Non-pigmented ciliary epithelial cell (primary cell): ENCODE data around the gene COG2.
"Not testable (repeated sequence)": the region's sequence is repeated elsewhere in the genome, so short reads cannot be mapped to it uniquely, and the experiment has no call there.

Source experiments
- DNase-seq: peaks from one replicate; pipeline ENCODE4 v3.0.0-alpha.2; 2010; ENCODE audit warnings: low read depth

The COG2 gene

GRCh38 chr1:230626232-230626631 is 16.0 kb upstream of the COG2 start:
- no peak for DNase-seq

- DNase-seq = no peak
Measured at GRCh38 chr1:230627767-230628166, 14.5 kb upstream of the COG2 start.

- no peak for DNase-seq
Measured at GRCh38 chr1:230629511-230629910, 12.8 kb upstream of the COG2 start.

DNA sequence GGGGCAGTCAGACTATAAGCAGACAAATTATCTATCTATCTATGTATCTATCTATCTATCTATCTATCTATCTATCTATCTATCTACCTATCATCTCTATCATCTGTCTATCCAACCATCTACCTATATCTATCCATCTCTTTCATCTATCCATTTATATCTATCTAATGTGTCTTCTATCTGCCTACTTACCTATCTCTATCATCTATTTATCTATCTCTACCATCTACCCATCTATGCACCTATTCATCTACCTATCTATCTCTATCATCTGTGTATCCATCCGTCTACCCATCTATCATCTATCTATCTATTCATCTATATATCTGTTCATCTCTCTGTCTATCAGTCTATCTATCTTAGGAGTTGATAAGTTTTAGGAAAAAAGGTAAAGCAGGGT is 10.8 kb upstream of the COG2 start:
- DNase-seq = no peak

DNA sequence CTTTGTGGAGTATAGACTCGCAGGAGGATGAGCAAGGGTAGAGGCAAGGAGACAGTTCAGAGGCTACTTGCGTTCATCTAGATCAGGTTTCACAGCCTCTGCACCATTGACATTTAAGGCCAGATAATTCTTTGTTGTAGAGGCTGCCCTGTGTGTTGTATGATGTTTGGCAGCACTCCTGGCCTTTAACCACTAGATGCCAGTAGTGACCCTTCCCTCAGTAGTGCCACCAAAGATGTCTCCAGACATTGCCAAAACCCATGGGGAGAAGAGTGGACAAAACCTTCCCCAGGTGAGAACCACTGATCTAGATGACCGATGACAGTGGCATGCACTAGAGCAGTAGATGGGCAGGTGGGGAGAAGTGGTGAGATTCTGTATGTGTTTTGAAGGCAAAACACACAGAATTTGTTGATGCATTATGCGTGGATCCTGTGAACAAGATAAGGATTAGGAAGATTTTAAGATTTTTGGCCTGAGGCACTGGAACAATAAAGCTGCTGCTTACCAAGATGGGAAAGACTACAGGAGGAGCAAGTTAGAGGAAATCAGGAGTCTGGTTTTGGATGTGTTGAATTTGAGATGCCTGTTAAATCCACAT is 9.9 kb upstream of the COG2 start:
- no peak for DNase-seq

- DNase-seq = no peak
Measured at GRCh38 chr1:230633469-230633868, 8.8 kb upstream of the COG2 start.

GRCh38 chr1:230634384-230634783 is 7.9 kb upstream of the COG2 start:
- DNase-seq = no peak

GRCh38 chr1:230636575-230637148 is 5.6 kb upstream of the COG2 start:
- DNase-seq = no peak

GRCh38 chr1:230639714-230640209 is 2.5 kb upstream of the COG2 start:
- no peak for DNase-seq

DNA sequence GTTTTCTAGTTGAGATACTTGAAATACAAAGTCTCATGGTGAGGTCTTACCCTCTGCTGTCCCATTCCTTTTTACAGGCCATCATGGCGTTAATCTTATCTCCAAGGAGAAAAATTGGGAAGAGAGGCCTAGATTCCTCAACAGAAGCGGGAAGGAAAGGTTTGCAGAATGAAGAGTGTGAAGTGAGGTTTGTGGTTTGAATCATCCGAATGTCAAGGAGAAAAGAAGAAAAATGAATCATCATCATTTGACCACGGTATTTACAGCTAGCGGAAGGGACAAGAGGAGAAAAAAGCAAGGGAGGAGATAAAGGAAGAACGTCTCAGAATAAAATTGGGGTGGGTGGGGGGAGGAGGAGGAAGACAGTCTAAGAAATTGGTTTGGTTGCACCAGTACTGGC is 935 bp upstream of the COG2 start:
- no peak for DNase-seq

GRCh38 chr1:230641900-230642262 is 400 bp upstream of the COG2 start:
- no peak for DNase-seq

GRCh38 chr1:230643908-230644307 is 1.6 kb downstream of the COG2 start:
- DNase-seq = no peak

- DNase-seq = no peak
Measured at GRCh38 chr1:230646710-230647302, 4.5 kb downstream of the COG2 start.

- DNase-seq = no peak
Measured at GRCh38 chr1:230647321-230647720, 5.0 kb downstream of the COG2 start.

DNA sequence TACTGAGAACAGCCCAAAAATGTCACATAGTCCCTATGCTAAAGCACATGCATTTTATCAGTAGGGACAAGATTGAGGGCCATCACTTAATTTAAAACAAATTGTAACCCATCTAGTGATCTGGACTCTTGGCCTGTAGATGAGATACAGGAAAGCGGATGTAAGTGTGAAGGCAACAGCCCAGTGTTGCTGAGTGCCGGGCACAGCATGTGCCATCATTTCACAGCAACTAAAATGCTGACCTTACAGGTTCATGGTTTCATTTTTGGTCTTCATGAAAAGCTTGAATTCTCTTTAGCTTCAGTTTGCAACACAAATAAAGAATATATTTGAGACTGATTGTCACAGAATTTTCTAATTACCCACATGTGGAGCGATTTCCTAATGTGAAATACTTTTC is 5.8 kb downstream of the COG2 start:
- no peak for DNase-seq

GRCh38 chr1:230650300-230650699 is 8.0 kb downstream of the COG2 start:
- DNase-seq = no peak

GRCh38 chr1:230651235-230651634 is 9.0 kb downstream of the COG2 start:
- no peak for DNase-seq

DNA sequence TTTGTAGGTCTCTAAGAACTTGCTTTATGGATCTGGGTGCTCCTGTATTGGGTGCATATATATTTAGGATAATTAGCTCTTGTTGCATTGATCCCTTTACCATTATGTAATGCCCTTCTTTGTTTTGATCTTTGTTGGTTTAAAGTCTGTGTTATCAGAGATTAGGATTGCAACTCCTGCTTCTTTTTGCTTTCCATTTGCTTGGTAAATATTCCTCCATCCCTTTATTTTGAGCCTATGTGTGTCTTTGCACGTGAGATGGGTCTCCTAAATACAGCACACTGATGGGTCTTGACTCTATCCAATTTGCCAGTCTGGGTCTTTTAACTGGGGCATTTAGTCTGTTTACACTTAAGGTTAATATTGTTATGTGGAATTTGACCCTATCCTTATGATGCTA is 14.4 kb downstream of the COG2 start:
- DNase-seq = not testable (repeated sequence)

GRCh38 chr1:230658103-230658502 is 15.8 kb downstream of the COG2 start:
- DNase-seq = not testable (repeated sequence)

- no peak for DNase-seq
Measured at GRCh38 chr1:230658691-230659090, 16.4 kb downstream of the COG2 start.

- no peak for DNase-seq
Measured at GRCh38 chr1:230661976-230662375, 19.7 kb downstream of the COG2 start.

DNA sequence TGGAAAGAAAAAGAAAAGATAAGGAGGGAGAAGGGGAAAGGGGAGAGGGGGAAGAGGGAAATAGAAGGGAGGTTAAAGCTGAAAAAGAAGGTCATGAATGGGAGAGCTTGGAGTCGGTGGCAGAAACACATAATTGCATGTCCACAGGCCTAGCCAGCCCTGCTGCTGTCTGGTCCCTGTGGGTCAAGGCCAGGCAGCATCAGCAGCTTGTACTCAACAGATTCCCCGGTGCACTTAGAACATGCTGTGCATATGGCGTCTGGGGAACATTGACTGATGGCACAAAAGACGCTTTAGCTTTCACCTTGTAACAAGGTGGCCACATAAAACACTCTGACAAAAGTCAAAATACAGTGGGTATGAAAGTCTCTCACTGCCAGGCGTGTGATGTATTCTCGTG is 25.9 kb downstream of the COG2 start:
- no peak for DNase-seq

DNA sequence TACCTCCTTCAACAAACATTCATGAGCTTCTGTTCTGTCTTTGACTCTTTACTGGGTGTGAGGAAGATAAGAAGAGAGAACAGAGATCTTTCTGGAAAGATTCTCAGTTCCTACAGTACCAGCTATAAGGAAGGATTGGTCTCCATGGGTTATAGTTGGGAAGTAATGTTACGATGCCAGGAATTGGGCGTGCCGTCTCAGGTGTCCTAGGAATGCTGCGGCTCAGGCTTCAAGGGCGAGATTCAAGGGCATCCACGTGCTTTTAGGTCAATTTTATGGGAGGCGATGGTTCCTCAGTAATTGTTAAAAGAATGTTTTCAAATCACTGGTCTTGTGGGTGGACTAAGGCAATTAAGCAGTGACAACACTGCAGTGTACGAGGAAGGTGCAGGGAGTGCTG is 27.3 kb downstream of the COG2 start:
- DNase-seq = no peak

DNA sequence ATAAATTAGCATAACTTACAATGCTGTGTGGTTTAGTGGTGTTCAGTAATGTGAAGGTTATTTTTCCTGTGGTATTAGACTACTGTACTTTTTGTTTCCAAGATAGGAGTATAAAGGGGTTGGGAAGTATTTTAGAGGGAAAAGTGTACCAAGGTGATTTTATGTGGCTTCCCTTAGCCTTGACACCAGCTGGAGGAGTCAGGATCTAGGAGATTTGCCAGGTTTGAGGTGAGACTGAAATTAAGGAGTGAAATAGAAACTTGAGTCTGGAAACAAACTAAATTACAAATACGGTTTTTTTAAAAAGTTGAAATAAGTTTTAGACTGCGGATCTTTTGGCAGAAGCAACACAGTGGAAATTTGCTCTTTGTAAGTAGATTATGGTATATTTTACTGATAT is 32.3 kb downstream of the COG2 start:
- DNase-seq = no peak
